HL-60 (cell line): ENCODE results near the gene CYP8B1.

Experiments used
- GABPA ChIP-seq: IDR thresholded peaks from 2 replicates; pipeline ENCODE4 v1.6.1; 2012; ENCODE audit warnings: low read depth
- POLR2AphosphoS5 ChIP-seq: IDR thresholded peaks from 2 replicates; pipeline ENCODE4 v1.6.1; 2012; ENCODE audit warnings: low read depth

DNA sequence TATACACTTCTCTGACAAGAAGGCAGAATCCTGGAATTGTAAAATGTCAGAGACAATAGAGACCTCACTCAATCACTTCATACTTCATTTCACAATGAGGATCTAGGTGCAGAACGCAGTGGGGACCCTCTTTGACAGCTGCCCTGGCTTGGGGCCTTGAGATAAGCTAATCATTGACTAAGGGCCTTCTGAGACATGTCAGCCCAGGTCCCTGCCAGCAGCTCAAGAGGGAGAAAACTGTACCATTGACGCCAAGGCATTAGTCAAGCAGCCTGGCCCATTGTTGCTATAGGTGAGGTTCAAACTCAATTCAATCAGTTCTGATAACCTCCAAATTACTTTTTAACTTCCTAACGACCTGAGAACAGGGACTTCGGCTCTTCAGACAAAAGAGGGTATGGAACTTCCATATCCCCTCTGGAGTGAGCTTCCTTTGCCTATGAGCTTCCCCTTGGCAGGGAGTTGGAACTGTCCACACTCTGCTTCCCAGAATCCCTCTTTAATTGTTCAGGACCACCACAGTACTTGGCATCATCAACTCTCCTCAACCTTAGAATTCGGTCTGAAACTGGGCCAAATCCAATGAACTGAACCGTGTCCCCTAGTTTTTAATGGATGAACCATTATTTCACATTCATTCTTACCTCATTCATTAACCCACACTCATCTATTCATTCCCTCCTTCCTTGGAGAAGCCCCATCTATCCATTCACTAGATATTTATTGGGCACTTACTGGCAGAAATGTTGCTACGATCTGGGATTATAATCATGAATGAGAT, 1.5 kb upstream of the CYP8B1 start:
- no peak for TF ChIP-seq GABPA
- TF ChIP-seq POLR2AphosphoS5: no peak
